Measurements from ENCODE around the gene ANO1. TPM values are rescaled to one million over a fixed set of nuclear protein-coding genes. Genes with fewer than 3 reads are reported as not detected.

Gene ANO1
- total RNA-seq, 1 donor from 2014 or later, result 0.62 TPM

DNA sequence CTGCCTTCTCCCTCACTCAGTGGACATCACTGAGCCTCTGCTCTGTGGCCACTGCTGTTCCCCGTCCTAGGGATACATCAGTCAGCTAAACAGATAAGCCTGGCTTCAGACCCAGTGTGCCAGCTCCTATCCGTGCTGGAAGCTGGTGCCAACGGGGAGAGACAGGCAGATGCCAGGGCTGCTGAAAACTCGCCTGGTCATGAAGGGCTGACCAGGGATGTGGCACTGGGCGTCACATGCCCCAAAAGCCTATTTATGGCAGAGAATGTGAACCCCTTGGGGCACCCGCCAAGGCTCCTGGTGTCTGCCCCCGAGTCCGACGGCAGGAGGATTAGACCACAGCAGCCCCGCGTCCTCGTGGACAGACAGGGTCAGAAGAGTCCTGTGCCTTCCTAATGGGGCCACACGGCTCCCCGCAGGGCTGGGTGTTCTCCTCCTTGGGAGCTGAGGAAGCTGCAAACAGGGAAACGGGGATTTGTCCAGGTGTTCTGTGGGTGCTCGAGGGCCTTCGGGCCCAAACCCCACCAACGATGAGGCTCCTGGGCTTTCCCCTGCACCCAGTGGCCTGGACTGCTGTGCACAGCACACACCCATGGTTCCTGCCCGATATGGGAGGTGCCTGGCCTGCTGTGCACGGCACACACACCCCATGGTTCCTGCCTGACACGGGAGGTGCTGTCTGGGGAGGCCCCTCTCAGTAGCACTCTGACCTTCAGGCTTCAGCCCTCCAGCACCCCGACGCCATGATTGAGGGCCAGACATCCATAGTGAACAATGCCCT lies 19.9 kb downstream of the ANO1 start:
- DNase-seq, result no peak

DNA sequence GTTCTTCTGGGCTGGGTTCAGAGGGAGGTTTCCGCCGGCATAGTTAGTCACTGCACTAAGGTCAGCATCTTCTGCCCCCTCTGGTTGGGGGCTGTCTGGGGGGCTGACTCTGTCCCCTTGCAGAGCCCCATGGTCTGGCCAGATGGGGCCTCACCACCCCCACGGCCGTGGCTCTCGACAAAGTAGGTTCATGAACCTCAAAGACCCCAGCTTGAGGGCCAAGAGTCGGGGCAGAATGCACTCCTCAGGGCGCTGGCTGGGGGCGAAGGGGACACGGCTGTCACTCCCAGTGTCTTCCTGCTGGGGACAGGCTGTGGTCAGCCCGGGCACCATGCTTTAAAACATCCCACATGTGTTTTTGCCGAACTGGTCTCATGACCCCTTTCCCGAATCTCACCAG lies 20.8 kb downstream of the ANO1 start:
- no peak for DNase-seq

- DNase-seq, result no peak
These were observed 21.6 kb downstream of the ANO1 start for GRCh38 chr11:70099578-70100279.

GRCh38 chr11:70100280-70100603 lies 22.1 kb downstream of the ANO1 start:
- no peak for DNase-seq

DNA sequence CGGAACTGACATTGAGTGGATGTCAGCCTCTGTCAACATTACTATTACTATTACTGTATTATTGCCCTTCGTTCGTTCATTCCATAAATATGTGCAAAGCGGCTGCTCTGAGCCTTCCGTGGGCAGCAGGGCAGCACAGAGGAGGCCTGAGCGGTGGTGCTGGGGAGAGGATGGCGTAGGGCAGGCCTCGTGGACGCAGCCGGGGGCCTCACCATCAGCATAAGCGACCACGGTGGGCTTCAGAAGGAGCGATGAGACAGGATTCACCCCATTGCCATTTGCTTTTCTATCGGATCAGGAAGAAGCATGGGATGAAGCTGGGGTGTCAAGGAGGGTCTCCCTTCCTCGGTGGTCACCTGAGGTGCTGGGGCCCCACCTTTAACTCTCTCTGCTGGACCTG lies 22.7 kb downstream of the ANO1 start:
- DNase-seq, result no peak

DNA sequence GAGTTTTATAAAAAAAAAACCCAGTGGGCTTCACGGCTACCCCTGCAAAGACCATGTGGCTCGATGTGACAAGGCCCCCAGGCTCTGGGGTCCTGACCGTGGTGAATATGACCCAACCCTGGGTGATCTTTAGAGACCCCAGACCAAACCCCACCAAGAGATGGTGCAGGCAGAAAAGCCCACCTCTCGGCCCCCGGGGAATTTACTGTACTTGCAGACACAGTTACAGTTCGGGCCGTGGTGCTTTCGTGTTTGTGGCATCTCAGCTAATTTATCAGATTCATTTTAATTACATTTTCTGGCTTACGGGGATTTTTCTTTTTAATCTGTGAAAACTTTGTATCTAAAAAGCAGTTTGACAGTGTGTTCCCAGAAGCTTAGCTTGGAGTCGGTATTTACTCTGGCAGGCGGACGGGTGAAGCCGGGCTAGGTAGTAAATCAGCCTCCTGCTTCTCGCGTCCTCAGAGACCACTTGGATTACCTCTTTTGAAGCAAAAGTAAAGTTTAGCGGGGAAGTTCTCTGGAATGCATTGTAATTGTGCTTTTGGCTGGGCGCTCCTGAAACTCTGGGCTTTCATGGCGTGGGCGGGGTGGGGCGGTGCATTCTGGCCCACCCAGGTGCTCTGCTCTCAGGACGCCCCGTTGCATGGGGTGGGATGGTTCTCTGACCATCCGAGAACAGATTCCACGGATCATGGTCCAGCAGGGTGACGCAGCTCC lies 25.3 kb downstream of the ANO1 start:
- no peak for DNase-seq

DNA sequence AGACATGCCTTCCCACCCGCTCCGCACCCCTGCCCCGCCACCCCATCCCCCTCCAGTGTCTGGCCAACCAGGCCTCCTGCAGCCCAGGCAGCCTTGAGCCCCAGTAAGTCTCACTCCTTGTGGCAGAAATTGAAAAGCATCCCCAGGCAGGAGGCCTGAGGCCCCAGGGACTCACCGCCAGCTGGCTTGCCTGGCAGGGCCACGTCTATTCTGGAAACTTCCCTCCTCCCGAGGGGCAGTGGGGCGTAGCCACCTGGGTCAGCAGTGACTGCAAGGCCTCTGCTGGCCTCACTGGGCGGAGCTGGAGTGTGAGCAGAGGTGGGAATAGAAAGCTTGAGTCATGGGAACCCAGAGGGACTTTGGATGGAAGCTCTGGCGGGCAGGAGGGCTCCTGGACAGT lies 26.3 kb downstream of the ANO1 start:
- DNase-seq, result no peak

DNA sequence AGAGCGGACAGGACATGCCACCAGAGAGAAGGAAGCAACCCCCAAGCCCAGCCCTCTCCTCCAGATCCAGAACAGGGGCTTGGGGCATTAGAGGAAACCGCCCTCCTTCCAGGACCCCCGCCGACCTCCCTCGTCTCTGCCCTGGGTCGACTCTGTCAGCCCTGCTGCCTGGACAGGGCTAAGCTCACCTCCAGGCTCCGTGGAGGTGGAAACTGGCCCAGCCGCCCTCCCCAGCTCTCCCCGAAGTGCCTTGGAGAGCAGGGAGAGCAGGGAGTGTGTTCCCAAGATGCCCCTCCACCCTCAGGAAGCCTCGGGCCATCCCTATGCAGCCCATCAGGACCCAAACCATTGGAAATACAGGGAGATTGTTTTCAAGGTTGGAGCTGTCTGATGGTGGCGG lies 26.8 kb downstream of the ANO1 start:
- no peak for DNase-seq

DNA sequence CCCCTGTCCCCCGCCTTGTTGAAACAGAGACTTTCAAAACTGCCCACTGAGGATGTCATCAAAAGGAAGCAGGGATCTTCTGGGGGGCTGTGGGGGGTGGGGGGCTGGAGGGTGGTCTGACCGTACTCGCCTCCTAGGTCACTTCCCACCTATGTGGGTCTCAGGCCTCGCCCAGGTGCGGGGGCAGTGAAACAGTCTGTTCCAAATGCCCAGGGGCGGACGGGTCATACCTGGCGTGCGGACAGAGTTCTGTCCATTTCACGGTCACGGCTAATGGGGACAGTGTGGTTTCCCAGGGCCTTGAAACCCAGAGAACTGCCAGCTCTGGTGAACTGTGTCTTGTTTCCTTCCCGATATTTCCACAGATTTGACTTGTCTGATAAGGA lies 27.2 kb downstream of the ANO1 start:
- DNase-seq, result no peak

GRCh38 chr11:70105755-70106571 lies 27.8 kb downstream of the ANO1 start:
- DNase-seq, result no peak

DNA sequence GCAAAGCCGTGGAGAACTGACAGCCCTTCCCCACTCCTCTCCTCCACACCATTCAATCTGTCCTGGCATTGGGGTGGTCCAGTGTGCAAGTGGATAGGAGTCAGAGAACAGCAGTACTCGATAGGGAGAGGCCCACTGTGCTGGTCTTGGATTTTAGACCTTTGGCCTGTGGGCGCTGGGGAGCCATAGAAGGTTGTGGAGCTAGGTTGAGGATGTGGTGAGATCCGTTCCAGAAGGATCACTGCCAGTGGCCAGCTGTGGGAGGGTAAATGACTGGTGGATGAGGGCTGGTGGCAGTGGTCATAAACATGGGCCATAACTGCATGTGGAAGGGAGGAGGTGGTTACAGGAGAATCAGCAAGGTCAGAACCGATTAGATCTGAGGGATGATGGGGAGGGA lies 28.6 kb downstream of the ANO1 start:
- no peak for DNase-seq

- no peak for DNase-seq
These were observed 29.1 kb downstream of the ANO1 start for GRCh38 chr11:70107191-70107590.

- no peak for DNase-seq
These were observed 29.6 kb downstream of the ANO1 start for GRCh38 chr11:70107756-70108155.

DNA sequence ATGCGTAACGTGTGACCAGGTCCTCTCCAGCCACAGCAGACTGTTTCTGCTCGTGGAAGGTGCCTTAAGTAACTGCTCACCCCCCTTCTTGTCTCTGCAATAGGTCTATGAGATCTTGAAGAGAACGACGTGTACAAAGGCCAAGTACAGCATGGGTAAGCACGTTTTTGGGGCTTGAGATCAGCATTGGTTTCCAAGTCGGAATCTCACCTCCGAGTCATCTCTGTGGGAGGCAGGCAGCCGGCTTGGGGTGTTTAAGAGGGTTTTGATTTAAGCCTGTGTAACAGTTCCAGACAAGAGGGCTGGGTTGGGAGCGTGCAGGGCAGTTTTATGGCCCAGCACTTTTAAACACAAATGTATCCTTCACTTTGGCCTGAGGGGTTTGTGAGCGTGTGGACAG lies 30.1 kb downstream of the ANO1 start:
- no peak for DNase-seq

DNA sequence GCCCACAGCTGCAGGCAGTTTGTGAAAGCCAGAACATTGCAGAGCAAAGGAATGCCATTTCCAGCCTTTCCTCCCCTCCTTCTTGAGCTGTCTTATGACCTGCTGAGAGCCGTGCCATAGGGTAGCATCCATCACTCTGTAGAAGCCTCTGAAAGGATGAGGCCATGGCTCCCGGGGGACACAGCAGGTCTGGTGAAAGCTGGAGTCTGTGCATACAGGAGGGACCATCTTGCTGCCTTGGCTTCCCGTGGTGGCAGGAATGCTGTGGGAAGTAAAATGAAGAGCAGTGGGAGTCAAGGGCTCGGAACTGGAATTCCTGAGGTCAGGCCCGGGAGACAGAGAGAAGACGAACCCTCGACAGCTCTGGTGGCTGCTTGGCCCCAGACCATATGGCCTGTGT lies 30.9 kb downstream of the ANO1 start:
- no peak for DNase-seq

GRCh38 chr11:70109903-70110302 lies 31.8 kb downstream of the ANO1 start:
- no peak for DNase-seq

DNA sequence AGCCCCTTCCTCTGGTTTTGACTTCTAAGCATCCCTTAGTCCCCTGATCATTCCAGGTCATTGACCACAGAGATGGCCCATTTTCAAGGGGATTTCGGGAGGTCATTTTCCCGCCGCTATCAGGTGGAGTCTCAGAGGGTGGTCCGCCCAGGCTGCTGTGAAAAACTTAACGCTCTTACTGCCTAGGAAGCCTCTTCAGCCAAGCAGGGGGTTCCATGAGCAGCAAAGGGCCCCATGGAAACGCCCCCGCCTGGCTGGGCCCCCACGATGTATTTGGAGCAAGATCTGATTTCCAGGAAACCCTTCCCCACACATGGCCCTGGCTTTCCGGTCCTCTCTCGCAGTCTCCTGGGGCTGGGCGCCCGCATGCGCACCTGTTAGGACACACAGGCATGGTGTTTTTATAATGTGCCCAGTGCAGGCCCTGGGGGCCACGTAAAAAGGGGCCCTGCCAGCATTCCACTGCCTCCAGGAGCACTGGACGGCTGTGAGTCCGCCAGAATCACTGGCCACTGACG lies 32.5 kb downstream of the ANO1 start:
- DNase-seq, result no peak

DNA sequence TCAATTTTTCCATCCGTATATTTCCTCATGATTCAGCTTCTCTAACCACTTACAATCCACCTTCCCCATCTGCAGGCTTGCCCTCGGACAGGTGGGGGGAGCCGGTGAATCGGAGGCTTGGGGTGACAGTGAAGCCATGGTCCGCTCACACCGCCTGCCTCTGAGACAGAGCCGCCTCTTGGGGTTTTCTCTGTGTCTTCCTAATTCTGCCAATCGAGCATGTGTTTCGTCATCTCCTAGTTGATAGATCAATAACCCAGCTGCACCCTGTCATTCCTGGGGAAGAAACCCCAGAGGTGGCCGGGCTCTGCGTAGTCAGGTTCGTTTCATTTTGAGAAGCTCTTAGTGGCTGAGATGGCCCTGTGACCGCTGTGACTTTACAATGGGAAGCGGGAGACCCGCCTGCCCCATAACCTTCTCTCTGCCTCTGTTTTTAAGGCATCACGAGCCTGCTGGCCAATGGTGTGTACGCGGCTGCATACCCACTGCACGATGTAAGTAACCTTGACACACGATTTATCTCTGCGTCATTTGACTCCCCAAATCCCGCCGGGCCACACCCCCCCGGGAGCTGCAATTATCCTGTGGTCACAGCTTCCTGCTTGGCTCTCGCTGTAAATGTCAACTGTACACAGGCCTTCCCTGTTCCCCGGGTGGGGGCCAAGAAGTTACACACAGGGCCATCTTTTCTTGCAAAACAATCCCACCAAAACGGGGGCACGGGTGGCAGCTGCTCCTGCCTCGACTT lies 33.3 kb downstream of the ANO1 start:
- DNase-seq, result no peak

DNA sequence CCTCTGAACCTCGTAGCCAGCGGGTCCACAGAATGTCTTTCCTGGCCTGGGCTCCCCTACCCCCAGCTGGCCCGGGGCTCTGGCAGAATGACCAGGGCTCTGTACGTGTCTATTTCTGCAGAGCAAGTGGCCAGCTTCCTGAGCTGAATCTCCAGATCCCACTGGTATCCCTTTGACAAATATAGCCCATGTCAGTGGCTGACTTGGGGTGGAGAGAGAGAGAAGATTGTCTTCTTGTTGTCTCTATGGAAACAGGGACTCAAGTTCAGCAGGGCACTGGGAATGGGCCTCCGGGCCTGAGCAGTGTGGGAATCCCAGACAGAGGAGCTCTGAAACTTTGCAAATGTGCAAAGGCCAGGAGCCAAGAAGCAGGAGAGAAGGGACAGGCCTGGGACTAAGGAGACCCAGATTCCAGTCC lies 33.9 kb downstream of the ANO1 start:
- no peak for DNase-seq

DNA sequence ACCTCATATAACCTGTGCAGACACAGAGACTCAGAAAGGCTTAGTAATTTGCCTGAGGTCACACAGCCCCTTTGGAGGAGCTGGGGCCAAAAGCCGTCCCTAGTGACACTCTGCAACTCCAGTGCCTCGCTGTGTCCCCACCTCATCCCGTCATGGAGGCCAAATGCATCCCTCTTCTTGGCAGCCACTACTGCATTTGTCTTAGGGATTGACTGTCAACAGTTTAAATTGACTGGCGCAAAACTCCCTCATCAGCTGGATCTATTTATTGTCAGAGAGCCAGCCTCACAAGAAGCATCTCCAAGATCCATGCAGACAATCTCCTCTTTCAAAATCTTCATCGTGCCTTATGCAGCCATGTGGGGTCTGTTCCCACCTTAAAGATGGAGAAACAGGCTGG lies 35.7 kb downstream of the ANO1 start:
- no peak for DNase-seq

DNA sequence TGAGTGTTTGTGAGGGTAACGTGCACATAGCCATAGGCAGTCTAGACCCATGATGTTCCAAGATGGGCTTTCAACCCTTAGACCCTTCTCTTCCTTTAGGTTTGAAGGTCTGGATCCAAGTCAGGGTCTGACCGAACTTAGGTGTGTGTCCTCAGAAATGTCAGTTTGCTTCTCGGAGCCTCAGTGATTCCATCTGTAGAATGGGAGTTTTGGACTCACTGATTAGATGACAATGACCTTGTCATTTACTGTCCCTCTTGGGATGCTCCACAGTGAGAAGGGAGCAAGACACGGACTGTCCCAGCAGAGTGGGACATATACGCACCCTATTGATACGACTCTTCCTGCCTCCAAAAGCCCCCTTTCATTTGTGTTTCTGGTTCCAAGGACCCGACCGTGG lies 37.7 kb downstream of the ANO1 start:
- no peak for DNase-seq
